K562 treated with DMSO at 1 percent for 48 hours (cell line): ENCODE measurements around the gene SLC25A22. TPM values are rescaled to one million over a fixed set of nuclear protein-coding genes. Genes with fewer than 3 reads are reported as not detected.

Source experiments
- total RNA-seq: library from RNA; unstranded; fragments of 300-600 nt; gene quantifications from 2 replicates; pipeline ENCODE4 v1.2.3, GENCODE V29; 2022; ENCODE audit warnings: low replicate concordance; ENCODE audit errors: extremely low read depth

SLC25A22 gene
- not detected in 2 replicates for total RNA-seq

GRCh38 chr11:798093-798713 lies at the start of gene SLC25A22:
TSS of gene SLC25A22 (minus strand) at chr11:798281. CDS start at chr11:795006, 3,275 bp downstream.

GRCh38 chr11:842370-843002 lies 44.4 kb upstream of the SLC25A22 start, which contains the start of the genes POLR2L and TSPAN4:
TSS of gene POLR2L (minus strand) at chr11:842529. CDS start at chr11:842508, 21 bp downstream.
TSS of gene TSPAN4 (plus strand) at chr11:842852. CDS start at chr11:850305, 7,453 bp downstream.

GRCh38 chr11:832529-833113 lies 34.5 kb upstream of the SLC25A22 start, which contains the start of gene CD151:
TSS of gene CD151 (plus strand) at chr11:832952. CDS start at chr11:836070, 3,118 bp downstream.

GRCh38 chr11:827897-828192 lies 29.8 kb upstream of the SLC25A22 start, which contains the start of gene CRACR2B:
TSS of gene CRACR2B (plus strand) at chr11:827919. CDS start at chr11:828608, 689 bp downstream.

GRCh38 chr11:818396-819128 lies 20.5 kb upstream of the SLC25A22 start, which contains the start of gene PNPLA2:
TSS of gene PNPLA2 (plus strand) at chr11:818914. CDS start at chr11:819719, 805 bp downstream.

GRCh38 chr11:809287-810039 lies 11.4 kb upstream of the SLC25A22 start, which contains the start of gene RPLP2:
TSS of gene RPLP2 (plus strand) at chr11:809967. CDS start at chr11:810235, 268 bp downstream.

GRCh38 chr11:789943-790342 lies 8.1 kb downstream of the SLC25A22 start, which contains the start of gene CEND1:
TSS of gene CEND1 (minus strand) at chr11:790090. CDS start at chr11:788576, 1,514 bp downstream.

GRCh38 chr11:777288-778255 lies 20.5 kb downstream of the SLC25A22 start, which contains the start of gene GATD1:
TSS of gene GATD1 (minus strand) at chr11:777487. CDS start at chr11:777462, 25 bp downstream.

GRCh38 chr11:747158-748006 lies 50.7 kb downstream of the SLC25A22 start, which contains the start of gene TALDO1:
TSS of gene TALDO1 (plus strand) at chr11:747464. CDS start at chr11:747482, 18 bp downstream.

Other genes with a start within 250 kb of the SLC25A22 start
- gene LMNTD2, start 237.5 kb downstream of the SLC25A22 start, total RNA-seq, result not detected in 2 replicates
- gene RASSF7, start 237.3 kb downstream of the SLC25A22 start, total RNA-seq, result not detected in 2 replicates
- not detected in 2 replicates for gene PHRF1, start 221.8 kb downstream of the SLC25A22 start, total RNA-seq
- not detected in 2 replicates for gene IRF7, start 182.3 kb downstream of the SLC25A22 start, total RNA-seq
- gene CDHR5, start 173.3 kb downstream of the SLC25A22 start, total RNA-seq, result not detected in 2 replicates
- gene SCT, start 171.1 kb downstream of the SLC25A22 start, total RNA-seq, result not detected in 2 replicates
- not detected in 2 replicates for gene DRD4, start 161.0 kb downstream of the SLC25A22 start, total RNA-seq
- gene DEAF1, start 103.1 kb downstream of the SLC25A22 start, total RNA-seq, result not detected in 2 replicates
- gene TMEM80, start 102.5 kb downstream of the SLC25A22 start, total RNA-seq, result not detected in 2 replicates
- not detected in 2 replicates for gene EPS8L2, start 92.0 kb downstream of the SLC25A22 start, total RNA-seq
- 394 TPM in 1 of 2 replicates, not detected in the other for gene TALDO1, start 50.8 kb downstream of the SLC25A22 start, total RNA-seq
- gene GATD1, start 20.8 kb downstream of the SLC25A22 start, total RNA-seq, result not detected in 2 replicates
- not detected in 2 replicates for gene CEND1, start 8.2 kb downstream of the SLC25A22 start, total RNA-seq
- not detected in 2 replicates for gene PIDD1, start 7.0 kb upstream of the SLC25A22 start, total RNA-seq
- not detected in 2 replicates for gene RPLP2, start 11.7 kb upstream of the SLC25A22 start, total RNA-seq
- gene PNPLA2, start 20.6 kb upstream of the SLC25A22 start, total RNA-seq, result 265 TPM in 1 of 2 replicates, not detected in the other
- not detected in 2 replicates for gene CRACR2B, start 29.6 kb upstream of the SLC25A22 start, total RNA-seq
- gene CD151, start 34.7 kb upstream of the SLC25A22 start, total RNA-seq, result 775 TPM in 1 of 2 replicates, not detected in the other
- not detected in 2 replicates for gene POLR2L, start 44.2 kb upstream of the SLC25A22 start, total RNA-seq
- not detected in 2 replicates for gene TSPAN4, start 44.6 kb upstream of the SLC25A22 start, total RNA-seq
- gene CHID1, start 112.5 kb upstream of the SLC25A22 start, total RNA-seq, result not detected in 2 replicates
- not detected in 2 replicates for gene AP2A2, start 127.6 kb upstream of the SLC25A22 start, total RNA-seq
- gene MUC6, start 238.4 kb upstream of the SLC25A22 start, total RNA-seq, result not detected in 2 replicates